Fibroblast of lung (primary cell): ENCODE results near the gene VN1R4. TPM values are rescaled to one million over a fixed set of nuclear protein-coding genes. Genes with fewer than 3 reads are reported as not detected.

Experiments used
- DNase-seq, 2 donors: peaks; one replicate each; pipeline versions ENCODE4 v3.0.0 to v3.0.0-alpha.2; 2010; ENCODE audit warnings: low read depth in 2 of 2
- H2AFZ ChIP-seq: 2 replicates; pipeline ENCODE4 v1.5.1; 2012; ENCODE audit warnings: low read length, control low read depth, inconsistent platforms
- H3K27ac ChIP-seq: 2 replicates; pipeline ENCODE4 v1.5.1; 2011; ENCODE audit warnings: low read length, control low read depth; ENCODE audit not compliant: insufficient read depth
- H3K27me3 ChIP-seq: 2 replicates; pipeline ENCODE4 v1.5.1; 2011; ENCODE audit warnings: mild to moderate bottlenecking, low read length; ENCODE audit not compliant: control insufficient read depth, insufficient read depth
- H3K36me3 ChIP-seq: 2 replicates; pipeline ENCODE4 v1.5.1; 2011; ENCODE audit warnings: low read length; ENCODE audit not compliant: control insufficient read depth, insufficient read depth
- H3K4me1 ChIP-seq: 2 replicates; pipeline ENCODE4 v1.5.1; 2011; ENCODE audit warnings: low read length; ENCODE audit not compliant: control insufficient read depth, insufficient read depth; ENCODE audit errors: extremely low read depth
- H3K4me2 ChIP-seq: 2 replicates; pipeline ENCODE4 v1.5.1; 2011; ENCODE audit warnings: low read length, control low read depth; ENCODE audit not compliant: insufficient read depth; ENCODE audit errors: extremely low read depth
- H3K4me3 ChIP-seq, 4 experiments: fragments of 200-600 bp in 1 of 4; sonication (generic) in 1 of 4; replicated peaks in 1 of 4; 2 replicates each; pipeline ENCODE4 v1.5.1; 2011 to 2016; ENCODE audit warnings: low read length in 4 of 4, low read depth in 3 of 4, mild to moderate bottlenecking in 3 of 4, control low read depth in 2 of 4, inconsistent platforms in 1 of 4, mixed read lengths in 1 of 4; ENCODE audit not compliant: insufficient read depth in 1 of 4; ENCODE audit errors: control extremely low read depth in 1 of 4
- H3K79me2 ChIP-seq: 2 replicates; pipeline ENCODE4 v1.5.1; 2012; ENCODE audit warnings: mild to moderate bottlenecking, low read length, inconsistent platforms; ENCODE audit not compliant: control insufficient read depth, insufficient read depth
- H3K9ac ChIP-seq: 2 replicates; pipeline ENCODE4 v1.5.1; 2011; ENCODE audit warnings: mild to moderate bottlenecking, low read length, control low read depth; ENCODE audit not compliant: insufficient read depth
- H3K9me3 ChIP-seq: 2 replicates; pipeline ENCODE4 v1.5.1; 2012; ENCODE audit warnings: low read depth, low read length; ENCODE audit not compliant: control insufficient read depth, insufficient read depth
- H4K20me1 ChIP-seq: 2 replicates; pipeline ENCODE4 v1.5.1; 2011; ENCODE audit warnings: low read length; ENCODE audit not compliant: control insufficient read depth, insufficient read depth; ENCODE audit errors: extremely low read depth
- EZH2 ChIP-seq: IDR thresholded peaks from 2 replicates; pipeline ENCODE4 v1.5.1; 2012; ENCODE audit warnings: low read length, control low read depth, mild to moderate bottlenecking; ENCODE audit errors: missing control alignments
- polyA plus RNA-seq, 2 donors: library from polyadenylated mRNA; depleted of rRNA in 1 of 2; stranded (reverse) in 1 of 2; unstranded in 1 of 2; fragments of >200 nt; gene quantifications; 2 replicates each; pipeline ENCODE4 v1.2.1, GENCODE V29; 2011 to 2012; ENCODE audit warnings: missing spikeins in 1 of 2
- total RNA-seq: library from RNA; depleted of rRNA; stranded (reverse); fragments of >200 nt; gene quantifications from 2 replicates; pipeline ENCODE4 v1.2.1, GENCODE V29; 2014
- TF ChIP-seq, protein P1 (sequence below), 2 donors: IDR thresholded peaks in 1 of 2; conservative IDR thresholded peaks in 1 of 2; 1 replicate in 1 of 2; 2 replicates in 1 of 2; pipeline ENCODE4 v1.5.1; 2011 to 2012; ENCODE audit warnings: low read length in 2 of 2, control low read depth in 1 of 2, inconsistent platforms in 1 of 2, low read depth in 1 of 2, mild to moderate bottlenecking in 1 of 2

Gene VN1R4
- total and polyA plus RNA-seq, 2 donors (not counting 1 experiment from before 2014, with no cell fraction given), result not detected

DNA sequence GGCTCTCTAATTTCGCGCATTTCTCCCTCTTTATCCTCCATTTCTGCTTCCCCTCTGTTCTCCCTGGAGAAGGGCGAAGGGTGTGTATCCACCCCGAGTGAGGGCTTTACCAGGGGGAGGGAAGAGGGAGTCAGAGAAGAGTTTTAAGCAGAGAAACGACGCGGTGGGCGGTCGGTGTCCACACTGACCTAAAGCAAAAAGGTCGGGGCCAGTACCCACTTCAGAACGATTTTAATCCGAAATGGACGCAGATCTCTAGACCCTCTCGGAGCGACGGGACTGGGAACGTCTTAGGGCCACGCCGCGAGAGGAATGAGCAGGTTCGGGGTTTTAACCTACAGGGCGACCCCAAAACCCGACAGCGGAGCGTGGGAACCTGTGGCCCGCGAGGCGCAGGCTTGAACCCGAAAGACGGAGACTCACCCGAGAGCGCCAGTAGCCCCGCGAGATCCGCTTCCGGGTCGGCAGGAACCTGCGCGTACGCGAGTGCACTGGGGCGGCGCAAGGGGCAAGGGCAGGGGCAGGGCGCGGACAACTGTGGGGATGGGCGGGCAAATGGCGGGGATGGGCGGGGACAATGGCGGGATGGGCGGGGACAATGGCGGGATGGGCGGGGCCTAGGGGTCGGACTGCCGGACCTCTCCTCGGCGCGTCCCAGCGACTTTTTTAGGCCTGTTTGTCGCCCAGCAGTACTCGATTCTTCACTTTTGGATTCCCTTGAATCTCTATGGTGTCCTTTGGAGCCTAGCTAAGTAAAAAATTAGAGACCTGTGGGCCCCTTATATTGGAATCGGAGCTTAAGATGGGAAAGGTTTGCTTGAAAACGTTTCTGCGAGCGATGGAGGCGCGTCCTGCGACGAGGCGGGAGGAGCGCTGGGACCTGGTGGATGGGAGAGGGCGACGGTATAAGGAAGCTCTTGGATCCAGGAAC, 12.8 kb downstream of the VN1R4 start, which contains the start of gene ZNF677:
TSS of gene ZNF677 (minus strand) at position 463 of the 931 bp plus-strand sequence. CDS start 3,323 bp downstream, outside the sequence.
- Histone ChIP-seq H3K27ac (peak within 1 kb of the TSS; percentile 90), H3K9ac (peak within 1 kb of the TSS; percentile 81), H3K27me3 (no peaks in the 10 kb centered on the region), H3K79me2 (no peaks in the 10 kb centered on the region), H3K36me3 (no peaks in the 10 kb centered on the region), H3K4me1 (no peaks in the 10 kb centered on the region), H3K4me3 (peak within 1 kb of the TSS; percentile 71 to 96 (median 89)), H2AFZ (peak within 1 kb of the TSS; percentile 98), H4K20me1 (no peaks in the 10 kb centered on the region), H3K4me2 (peak within 1 kb of the TSS; percentile 88), H3K9me3 (no peaks in the 10 kb centered on the region)
- peak; percentile 81 to 90 for DNase-seq
- TF ChIP-seq, protein P1, sequence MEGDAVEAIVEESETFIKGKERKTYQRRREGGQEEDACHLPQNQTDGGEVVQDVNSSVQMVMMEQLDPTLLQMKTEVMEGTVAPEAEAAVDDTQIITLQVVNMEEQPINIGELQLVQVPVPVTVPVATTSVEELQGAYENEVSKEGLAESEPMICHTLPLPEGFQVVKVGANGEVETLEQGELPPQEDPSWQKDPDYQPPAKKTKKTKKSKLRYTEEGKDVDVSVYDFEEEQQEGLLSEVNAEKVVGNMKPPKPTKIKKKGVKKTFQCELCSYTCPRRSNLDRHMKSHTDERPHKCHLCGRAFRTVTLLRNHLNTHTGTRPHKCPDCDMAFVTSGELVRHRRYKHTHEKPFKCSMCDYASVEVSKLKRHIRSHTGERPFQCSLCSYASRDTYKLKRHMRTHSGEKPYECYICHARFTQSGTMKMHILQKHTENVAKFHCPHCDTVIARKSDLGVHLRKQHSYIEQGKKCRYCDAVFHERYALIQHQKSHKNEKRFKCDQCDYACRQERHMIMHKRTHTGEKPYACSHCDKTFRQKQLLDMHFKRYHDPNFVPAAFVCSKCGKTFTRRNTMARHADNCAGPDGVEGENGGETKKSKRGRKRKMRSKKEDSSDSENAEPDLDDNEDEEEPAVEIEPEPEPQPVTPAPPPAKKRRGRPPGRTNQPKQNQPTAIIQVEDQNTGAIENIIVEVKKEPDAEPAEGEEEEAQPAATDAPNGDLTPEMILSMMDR (conservative IDR thresholded peaks at IDR 0.05 in 1 of 2, IDR thresholded peaks at IDR 0.05 in 1 of 2; ENCODE audit: low read depth in 1 of 2, low read length in 2 of 2), result no peak
- TF ChIP-seq EZH2, result no peak

DNA sequence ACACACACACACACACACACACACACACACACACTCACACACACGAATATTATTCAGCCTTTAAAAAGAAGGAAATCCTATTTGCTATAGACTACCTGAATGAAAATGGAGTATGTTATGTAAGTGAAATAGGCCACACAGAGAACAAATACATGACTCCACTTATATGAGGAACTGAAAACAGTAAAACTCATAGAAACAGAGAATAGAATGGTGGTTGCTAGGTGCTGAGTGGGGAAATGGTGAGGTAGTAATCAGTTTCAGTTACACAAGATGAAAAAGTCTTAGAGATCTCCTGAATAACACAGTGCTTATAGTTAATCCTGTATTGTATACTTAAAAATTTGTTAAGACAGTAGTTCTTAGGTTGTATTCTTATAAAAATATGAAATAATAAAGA, 21.0 kb downstream of the VN1R4 start:
- H3K27ac ChIP-seq, result no peak overlapping the region
- no peak overlapping the region for H3K9ac ChIP-seq
- H4K20me1 ChIP-seq, result no peaks in the 10 kb centered on the region
- no peaks in the 10 kb centered on the region for H3K4me1 ChIP-seq
- no peaks in the 10 kb centered on the region for H3K79me2 ChIP-seq
- TF ChIP-seq, protein P1 (conservative IDR thresholded peaks at IDR 0.05 in 1 of 2, IDR thresholded peaks at IDR 0.05 in 1 of 2; ENCODE audit: low read depth in 1 of 2, low read length in 2 of 2), result no peak
- TF ChIP-seq EZH2, result no peak
- no peak overlapping the region for H2AFZ ChIP-seq
- peaks cover 5% of the 10 kb centered on the region for H3K36me3 ChIP-seq
- no peaks in the 10 kb centered on the region for H3K27me3 ChIP-seq
- no peak for DNase-seq
- H3K9me3 ChIP-seq, result peaks cover 2% of the 10 kb centered on the region
- no peak overlapping the region for H3K4me3 ChIP-seq
- no peak overlapping the region for H3K4me2 ChIP-seq

DNA sequence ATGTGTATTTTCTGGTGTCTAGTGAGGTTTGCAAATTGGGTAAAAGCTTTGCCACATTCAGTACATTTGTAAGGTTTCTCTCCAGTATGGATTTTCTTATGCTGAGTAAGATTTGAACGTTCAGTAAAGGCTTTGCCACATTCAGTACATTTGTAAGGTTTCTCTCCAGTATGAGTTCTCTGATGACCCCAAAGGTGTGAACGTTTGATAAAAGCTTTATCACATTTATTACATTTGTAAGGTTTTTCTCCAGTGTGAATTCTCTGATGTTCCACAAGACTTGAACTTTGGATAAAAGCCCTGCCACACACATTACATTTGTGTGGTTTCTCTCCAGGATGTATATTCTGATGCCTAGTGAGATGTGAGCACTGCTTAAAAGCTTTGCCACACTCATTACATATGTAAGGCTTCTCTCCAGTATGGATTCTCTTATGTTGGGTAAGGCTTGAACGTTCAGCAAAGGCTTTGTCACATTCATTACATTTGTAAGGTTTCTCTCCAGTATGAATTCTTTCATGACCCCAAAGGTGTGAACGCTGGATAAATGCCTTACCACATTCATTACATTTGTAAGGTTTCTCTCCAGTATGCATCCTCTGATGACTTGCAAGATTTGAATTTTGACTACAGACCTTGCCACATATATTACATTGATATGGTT, 30.3 kb downstream of the VN1R4 start:
- Histone ChIP-seq H3K27ac (no peak overlapping the region), H3K9me3 (peaks cover 3% of the 10 kb centered on the region), H4K20me1 (no peaks in the 10 kb centered on the region), H3K9ac (no peak overlapping the region), H3K4me2 (no peak overlapping the region), H3K4me1 (no peaks in the 10 kb centered on the region), H3K36me3 (peaks cover 4% of the 10 kb centered on the region), H3K27me3 (no peaks in the 10 kb centered on the region), H3K79me2 (no peaks in the 10 kb centered on the region), H3K4me3 (no peak overlapping the region), H2AFZ (no peak overlapping the region)
- TF ChIP-seq, protein P1 (conservative IDR thresholded peaks at IDR 0.05 in 1 of 2, IDR thresholded peaks at IDR 0.05 in 1 of 2; ENCODE audit: low read depth in 1 of 2, low read length in 2 of 2), result no peak
- no peak for TF ChIP-seq EZH2
- DNase-seq, result no peak
